Measurements from ENCODE around the gene ABL1.

GRCh38 chr9:130888146-130888885 is 53.3 kb downstream of the ABL1 start:
- TF ChIP-seq CTCF (IDR thresholded peaks at IDR 0.05), result no peak
- TF ChIP-seq POLR2A (IDR thresholded peaks at IDR 0.05), result no peak
